NCI-H1105 (cell line): ENCODE results near the gene EXOG.
"Not testable (repeated sequence)": the region's sequence is repeated elsewhere in the genome, so short reads cannot be mapped to it uniquely, and the experiment has no call there.

ENCODE experiments used
- DNase-seq: peaks from one replicate; lab custom pipeline; 2025; lab: John Stamatoyannopoulos, UW

Gene EXOG

DNA sequence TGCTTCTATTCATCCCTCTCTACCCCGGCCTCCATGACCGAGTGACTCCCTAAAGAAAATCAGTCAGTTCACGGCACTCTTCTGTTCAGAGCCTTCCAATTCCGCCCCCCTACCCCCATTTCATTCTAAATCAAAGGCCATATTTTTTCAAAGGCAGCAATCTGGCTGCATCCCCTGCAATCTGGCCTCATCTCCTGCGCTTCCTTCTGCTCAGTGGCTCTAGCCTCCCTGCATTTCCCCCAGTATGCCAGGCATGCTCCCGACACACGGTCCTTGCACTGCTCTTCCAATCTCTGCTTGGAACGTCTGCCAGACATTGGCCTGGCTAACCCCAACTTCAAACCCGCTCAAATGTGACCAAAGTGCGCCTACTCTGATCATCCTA is 67.7 kb downstream of the EXOG start:
- DNase-seq = no peak

DNA sequence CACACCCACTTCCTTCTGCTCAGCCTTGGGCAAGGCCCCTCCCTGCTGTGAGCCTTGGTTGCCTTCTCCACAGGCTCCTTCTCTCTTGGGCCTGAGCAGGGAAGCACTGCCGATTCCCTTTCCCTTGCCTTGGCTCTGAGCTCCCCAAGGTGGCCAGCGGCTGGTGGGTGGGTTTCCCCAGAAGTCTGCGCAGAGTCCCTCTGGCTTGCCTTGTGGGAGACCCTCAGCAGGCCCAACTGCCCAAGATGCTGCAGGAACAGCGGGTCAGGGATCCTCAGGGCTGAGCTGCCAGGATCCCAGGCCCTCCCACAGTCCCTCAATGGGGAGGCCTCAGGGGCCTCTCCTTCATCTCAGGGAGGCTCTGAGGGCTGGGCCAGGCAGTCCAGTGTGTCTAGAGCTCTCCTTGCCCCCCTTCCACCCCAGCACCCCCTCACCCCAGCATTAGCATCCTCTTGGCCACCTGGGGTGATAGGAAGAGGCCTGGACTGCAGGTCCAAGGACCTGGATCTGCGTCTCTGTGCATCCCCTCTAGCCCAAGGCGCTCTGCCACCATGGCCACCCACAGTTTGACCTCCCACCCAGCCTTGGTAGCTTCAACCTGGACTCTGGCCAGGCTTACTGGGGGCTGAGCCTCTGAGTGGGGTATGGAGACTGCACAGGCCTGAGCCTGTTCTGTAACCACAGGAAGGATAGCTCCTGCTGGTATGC is 68.6 kb downstream of the EXOG start:
- DNase-seq = no peak

DNA sequence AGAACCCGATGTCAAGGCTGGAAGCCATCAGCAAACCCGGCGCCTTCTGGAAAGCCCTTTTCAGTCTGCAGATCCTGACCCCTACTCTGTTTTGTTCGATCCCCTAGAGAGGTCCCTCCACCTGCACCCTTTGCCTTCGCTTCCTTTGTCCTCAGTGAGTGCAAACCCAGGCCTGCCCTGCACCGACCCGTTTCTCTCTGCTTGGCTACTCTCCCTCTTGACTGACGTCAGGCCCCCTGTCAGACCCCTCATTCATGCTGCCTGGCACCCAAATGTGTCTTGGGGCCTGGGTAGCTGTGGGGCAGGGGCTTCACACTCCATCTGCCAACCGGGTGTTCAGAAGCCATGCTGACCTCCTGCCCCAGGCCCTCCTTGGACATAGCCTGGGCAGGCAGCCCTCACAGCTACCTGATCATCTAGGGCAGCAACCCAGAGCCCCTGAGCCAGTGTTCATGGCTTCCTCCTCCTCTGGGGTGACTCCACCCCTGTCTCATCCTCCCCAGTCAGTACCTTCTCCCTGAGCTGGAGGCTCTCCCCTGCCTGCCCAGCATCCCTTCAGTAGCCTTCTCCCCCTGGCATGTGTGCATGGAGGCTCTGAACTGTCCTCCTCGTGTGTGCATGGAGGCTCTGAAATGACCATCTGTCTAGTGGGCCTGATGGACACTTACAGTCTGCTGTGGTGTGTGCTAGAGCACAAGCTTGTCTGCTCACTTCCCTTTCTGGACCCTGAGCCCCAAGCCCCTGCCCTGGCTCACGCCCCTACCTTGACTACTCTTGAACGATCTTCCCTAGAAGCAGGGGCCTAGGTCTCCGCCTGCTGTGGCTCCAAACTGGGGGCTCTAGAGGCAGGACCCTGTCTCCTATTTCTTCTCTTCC is 69.4 kb downstream of the EXOG start:
- DNase-seq = no peak

DNA sequence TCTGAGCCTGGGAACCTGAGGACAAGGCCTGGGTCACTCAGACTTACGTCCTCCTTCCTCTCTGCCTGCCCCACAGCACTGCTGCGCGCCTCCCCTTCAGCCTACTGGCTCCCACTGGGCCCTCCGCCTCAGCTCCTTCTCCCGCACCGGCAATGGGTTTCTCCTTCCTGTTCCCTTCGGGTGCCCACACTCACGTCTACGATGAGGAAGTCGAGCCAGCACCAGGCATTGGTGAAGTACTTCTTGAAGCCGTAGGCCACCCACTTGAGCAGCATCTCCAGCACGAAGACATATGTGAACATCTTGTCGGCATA is 70.0 kb downstream of the EXOG start:
- no peak for DNase-seq

DNA sequence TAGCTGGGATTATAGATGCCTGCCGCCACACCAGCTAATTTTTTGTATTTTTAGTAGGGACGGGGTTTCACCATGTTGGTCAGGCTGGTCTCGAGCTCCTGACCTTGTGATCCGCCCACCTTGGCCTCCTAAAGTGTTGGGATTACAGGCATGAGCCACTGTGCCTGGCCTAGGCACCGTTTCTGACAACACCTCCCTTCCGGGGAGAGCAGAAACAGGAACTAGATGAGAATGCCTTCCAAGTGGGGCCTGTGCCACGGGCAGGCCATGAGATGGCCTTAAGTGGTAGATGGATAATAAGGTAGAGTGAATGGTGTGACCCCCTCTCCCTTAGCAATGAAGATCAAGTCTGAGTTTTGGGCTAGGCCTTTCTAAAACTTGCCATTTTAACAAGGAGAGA is 70.7 kb downstream of the EXOG start:
- DNase-seq = not testable (repeated sequence)

DNA sequence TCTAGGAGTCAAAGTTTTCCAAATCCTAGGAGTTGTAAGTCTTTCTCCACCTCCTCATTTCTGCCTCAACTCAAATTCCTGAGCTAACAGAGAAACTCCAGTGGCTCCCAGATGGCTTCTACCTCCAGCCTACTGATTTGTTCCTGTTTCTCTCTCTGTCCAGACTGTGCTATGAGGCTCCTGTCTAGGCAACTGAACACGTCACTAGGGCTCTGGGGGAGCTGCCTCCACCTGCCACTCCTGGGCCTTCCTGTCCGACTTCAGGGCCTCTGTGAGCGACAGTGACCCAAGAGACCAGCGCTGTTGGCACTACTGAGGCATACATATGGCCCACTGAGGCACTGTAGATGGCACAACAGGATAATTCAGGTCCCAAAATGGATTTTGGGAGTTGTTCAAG is 71.4 kb downstream of the EXOG start:
- no peak for DNase-seq

DNA sequence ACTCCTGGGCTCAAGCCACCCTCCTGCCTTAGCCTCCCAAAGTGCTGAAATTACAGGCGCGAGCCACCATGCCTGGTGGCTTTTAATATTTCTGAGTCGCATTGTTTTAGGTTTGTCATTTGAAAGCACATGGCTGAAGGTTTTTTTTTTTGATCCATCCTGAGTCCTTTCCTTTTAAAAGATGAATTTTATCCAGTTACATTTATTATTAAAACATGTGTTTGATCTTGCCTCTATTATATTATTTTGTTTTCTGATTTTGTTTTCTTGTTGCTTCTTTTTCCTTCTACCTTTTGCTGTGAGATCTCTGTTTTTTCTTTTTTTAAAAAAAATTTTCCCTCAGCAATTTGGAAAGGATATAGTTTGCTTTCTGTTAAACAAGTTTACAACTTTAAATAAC is 77.0 kb downstream of the EXOG start:
- DNase-seq = no peak

DNA sequence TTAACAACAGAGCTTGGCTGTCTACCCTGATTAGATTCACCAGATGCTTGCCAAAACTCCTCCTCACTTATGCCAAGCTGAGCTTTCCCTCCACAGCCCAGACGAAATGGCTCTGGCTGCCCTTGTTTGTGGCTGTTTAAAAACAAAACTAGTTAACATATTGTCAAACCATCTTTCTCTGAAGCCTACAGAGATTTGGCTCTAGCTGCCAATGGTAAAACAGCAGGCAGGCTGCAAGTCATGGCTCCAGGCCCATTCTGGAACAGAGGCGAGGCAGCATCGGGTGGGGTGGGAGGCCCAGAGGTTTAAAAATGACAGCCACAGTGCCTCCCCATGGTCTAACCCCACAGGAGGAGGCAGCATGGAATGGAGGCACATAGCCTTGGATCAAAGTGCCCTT is 77.4 kb downstream of the EXOG start:
- no peak for DNase-seq

DNA sequence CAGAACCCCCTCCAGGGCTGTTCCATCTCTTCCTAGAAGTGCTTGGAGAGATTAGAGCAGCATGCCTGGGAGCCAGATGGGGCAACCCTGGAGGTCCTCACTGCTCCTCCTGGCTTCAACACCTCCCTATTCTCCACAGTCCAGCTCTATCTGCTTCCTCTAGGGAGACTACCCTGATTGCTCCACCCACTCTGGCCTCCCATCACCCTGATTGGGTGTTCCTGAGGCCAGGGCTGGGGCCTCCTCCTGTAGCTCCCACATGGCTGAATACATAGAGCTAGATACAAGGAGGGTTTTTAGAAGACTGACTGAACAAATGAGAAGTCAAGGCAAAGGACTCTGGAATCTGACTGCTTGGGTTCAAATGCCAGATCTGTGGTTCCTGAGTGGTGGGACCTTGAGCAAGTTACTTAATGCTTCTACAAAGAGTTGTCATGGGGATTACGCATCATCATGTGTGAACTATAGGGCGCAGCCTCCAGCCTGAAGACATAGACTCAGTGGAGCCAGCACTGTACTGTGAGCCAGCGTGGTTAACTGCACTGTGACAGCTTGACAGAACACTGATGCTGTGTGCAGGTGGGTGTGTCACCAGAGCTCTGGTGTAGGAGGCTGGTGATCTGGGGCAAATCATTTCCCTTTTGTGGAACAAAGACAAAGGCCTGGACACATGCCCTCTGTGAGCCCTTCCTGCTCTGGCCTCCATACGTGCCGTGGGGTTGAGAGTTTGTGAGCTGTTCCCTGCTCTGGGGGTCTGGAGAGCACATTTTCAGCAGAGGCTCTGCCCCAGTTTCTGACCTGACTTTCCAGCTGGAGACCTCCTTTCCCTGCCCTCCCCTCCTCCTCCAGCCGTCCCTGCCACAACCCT is 78.5 kb downstream of the EXOG start:
- DNase-seq = no peak

DNA sequence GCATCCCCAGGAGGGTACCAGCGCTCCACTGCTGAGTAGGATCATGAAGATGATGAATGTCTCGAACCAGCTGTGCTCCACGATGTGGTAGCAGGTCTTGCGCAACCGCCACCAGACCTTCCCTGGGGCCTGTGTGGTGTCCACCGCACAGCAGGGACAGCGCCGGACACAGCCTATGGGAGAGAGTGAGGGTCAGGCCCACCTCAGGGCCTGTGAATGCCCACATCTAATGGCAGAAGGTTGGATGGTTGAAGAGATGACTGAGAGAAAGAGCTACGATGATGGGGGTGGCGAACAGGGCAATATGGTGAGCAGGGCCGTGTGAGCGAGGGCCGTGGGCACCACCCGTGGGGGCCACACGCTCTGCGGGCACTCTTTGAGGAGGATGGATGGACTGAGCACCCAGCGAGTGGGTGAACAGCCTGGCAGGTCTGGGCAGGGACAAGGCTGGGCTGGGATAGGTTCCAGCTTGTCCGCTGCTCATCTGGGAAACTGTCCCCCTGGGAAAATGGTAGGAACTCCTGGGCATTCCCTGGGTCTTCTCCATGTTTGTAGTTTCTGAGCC is 79.2 kb downstream of the EXOG start:
- no peak for DNase-seq
